GM15510 (cell line): Measurements from ENCODE around the gene PABPN1L.

Experiments
- POLR2A ChIP-seq: IDR thresholded peaks from 3 replicates; pipeline ENCODE4 v1.6.1; 2011; ENCODE audit warnings: borderline replicate concordance; ENCODE audit not compliant: insufficient read length; ENCODE audit errors: extremely low read depth

The PABPN1L gene

DNA sequence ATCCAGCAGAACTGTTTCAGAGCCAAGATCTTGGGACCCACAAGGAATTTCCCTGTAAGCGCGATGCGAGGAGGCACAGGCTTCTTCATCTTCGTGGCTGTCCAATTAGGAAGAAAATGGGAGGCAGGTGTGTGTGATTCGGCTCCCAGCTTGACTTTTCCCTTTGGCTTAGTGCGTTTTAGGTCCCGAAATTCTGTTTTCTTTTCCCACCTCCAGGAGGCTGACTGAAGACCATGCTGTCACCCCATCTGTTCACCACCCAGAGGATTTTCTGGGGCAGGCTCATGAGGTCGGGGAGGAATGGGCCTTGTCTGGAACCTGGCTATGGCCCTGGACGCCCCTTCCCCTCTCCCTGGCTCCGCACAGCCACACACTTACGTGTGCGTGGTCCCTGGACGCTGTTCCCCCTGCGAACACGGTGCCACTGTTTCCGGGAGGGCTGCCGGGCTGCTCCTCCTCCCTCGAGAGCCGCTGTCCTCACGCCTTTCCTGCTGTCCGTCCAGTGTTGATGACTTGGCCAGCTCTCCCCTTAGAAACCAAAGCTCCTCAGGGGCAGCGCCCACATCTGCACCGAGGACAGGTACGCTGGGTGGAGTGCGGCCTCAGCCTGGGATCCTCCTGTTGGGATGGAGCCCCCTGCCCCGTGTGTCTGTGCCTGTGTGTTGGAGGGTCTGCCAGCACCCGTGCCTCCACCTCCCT lies 2.7 kb upstream of the PABPN1L start:
- TF ChIP-seq POLR2A: no peak

DNA sequence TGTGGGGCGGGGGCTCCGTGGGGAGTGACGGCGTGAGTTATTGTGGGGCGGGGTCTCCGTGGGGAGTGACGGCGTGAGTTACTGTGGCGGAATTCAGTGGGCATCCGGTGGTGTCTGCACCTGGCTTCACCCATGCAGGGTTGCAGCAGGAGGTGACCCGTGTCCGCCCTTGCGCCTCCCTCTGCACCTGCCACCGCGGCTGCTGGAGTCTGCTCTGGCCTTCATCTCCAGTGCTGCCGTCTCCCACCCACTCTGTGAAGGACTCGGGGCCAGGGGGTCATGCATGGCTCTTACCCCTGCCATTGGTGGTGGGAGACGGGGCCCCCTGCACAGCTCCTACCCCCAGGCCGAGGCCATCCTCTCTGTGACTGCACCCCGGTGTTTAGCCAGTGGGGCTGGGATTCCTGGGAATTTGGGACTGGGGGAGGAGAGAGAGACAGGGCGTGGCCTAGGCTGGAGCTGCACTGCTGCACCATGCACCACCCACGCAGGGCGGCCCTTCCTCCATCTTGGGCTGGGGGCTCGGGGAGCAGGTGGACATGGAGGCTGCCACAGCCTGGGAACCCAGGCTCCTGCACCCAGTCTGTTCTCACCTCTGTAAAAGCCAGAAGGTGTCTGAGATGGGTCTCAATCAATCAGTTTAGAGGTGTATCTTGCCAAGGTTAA lies 1.3 kb upstream of the PABPN1L start:
- no peak for TF ChIP-seq POLR2A

DNA sequence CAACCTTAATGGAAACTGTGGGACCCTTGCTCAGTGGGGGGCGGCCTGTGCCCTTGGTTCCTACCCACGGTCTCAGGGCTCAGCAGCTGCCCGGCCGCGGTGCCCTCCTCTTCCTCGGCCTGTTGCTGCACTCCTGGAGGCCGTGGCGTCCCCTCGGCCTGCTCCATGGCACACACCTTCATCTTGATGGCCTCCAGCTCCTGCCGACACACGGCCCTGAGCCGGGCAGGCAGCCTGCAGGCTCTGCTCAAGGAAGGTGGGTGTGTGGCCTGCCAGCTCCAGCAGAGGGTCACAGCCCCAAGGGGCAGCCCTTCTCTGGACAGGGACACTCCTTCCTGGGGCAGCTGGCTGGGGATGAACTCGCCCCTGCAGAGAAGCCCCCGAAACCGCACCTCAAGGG lies 718 bp downstream of the PABPN1L start:
- no peak for TF ChIP-seq POLR2A

DNA sequence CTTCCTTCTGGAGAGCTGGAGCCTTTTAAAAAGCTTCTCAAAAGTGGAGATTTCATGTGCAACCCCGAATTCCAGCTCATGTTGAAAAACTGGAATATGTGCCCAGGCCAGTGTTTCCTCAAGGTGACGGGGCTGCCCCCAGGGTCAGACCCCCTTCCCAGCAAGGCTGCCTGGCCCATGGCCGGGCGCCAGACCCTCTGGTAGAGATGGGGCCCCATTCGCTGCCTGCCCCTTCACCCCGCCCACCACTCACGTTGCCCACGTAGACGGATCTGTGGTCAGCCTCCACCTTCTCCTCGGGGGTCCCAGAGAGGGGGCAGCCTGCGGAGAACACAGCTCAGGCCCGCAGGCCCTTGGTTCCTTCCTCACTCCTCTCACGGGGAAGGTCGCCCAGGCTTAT lies 1.1 kb downstream of the PABPN1L start:
- no peak for TF ChIP-seq POLR2A

DNA sequence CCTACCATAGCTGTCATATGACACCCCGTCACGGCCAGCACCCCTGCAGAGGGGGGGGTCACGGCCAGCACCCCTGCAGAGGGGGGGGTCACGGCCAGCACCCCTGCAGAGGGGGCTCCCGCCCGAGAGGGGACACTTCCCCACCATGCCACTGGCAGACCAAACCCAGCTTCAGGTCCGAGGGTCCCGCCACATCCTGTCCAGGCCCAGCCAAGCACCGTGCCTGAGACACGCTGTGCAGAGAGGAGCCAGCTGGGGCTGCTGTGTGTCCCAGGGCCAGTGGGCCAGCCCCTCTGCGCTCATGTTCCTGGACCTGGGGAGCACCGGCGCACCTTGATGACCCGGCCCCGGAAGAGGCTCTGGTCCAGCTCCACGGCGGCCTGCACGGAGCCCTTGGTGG lies 1.9 kb downstream of the PABPN1L start:
- no peak for TF ChIP-seq POLR2A

DNA sequence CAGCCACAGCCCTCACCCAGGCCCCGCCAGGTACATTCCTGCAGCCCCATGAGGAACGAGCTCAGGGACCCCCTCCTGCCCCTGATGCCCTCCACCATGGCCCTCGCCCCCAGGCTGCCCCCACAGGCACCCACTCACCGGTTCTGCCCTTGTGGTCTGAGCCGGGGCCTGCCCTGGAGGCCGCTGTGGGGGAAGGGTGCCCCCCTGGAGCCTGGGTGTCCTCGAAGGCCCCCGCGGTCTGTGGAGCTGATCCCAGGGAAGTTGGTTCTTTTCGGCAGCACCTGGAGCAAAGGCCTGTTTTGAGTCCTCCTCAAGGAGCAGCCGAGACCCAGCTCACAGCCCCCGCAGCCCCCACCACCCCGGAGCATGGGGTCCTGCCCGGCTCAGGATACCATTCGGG lies 2.4 kb downstream of the PABPN1L start:
- TF ChIP-seq POLR2A: no peak

DNA sequence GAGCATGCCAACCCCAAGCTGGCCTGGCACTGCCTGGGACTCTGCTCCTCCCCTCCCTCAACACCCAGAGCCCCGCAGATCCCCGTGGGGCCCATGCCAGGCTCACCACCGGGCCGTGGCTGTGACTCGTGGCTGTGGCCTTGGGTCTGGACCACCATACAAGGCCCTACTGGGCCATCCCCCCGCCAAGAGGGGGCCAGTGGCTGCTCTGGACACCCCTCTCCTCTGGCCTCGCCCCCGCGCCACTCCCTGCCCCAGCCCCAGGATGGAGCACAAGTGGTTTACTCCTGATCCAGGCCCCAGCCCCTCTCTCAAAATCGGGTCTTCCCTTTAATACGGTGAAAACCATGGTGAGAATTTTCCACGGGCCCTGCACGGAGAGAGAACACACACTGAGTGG lies 3.0 kb downstream of the PABPN1L start:
- TF ChIP-seq POLR2A: no peak

DNA sequence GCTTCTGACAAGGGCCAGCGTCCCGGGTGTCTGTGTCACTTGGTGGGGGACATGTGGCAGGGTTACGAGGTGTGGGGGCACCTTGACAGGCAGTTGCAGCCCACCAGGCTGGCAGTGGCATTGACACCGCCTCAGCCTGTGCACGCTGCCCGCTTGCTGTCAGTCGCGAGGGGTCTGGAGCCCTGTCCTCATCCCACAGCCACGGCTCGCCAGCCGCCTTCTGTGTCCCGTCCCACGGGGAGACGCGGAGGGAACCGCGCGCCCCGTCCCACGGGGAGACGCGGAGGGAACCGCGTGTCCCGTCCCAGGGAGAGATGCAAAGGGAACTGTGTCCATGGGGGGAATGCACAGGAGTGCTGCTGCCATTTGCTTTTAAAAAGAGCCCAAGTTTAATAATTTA lies 3.5 kb downstream of the PABPN1L start:
- no peak for TF ChIP-seq POLR2A

DNA sequence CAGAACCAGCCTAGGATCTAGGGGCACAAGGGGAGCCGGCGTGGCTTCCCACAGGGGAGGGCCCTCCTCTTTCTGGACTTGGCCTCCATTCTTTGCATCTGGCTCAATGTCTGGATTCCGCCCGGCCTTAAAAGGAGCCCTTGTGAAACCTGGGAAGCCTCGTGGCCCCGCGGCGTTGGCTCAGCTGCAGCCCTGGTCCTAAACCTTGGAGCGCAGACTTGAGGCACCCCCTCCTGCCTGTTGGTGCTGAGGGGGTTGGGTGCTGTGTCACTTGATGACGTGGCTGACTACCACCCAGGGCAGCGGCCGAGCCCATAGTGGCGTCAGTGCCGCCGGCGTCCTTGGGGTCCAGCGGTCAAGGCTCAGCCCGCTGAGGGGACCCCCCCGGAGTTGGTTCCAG lies 5.1 kb downstream of the PABPN1L start:
- TF ChIP-seq POLR2A: no peak

DNA sequence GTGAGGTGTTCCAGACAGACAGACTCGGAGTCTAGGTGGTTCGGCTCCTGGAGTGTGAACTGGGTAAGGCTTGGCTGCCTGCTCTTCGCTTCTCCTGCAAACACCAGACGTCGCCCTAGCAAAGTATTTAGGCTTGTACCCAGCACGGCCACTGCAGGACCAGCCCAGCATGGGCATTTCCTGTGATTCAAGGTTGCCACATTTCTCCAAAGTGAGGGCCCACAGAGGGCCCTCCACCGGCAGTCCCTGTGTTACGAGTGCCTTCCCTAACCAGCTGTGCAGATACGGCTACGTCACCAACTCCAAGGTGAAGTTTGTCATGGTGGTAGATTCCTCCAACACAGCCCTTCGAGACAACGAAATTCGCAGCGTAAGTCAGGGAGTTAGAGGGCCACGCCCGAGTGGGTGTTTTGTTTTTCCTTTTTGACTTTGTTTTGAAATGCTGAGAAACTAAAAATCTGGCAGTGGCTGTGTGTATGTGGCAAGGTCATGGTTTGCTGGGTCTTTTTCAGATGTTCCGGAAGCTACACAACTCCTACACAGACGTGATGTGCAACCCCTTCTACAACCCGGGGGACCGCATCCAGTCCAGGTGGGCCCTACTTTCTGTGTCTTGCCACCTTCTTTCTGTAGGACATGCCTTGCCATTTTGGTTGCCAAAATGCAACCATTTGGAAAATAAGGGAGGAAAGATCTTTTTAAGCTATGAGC lies 6.9 kb downstream of the PABPN1L start:
- no peak for TF ChIP-seq POLR2A

DNA sequence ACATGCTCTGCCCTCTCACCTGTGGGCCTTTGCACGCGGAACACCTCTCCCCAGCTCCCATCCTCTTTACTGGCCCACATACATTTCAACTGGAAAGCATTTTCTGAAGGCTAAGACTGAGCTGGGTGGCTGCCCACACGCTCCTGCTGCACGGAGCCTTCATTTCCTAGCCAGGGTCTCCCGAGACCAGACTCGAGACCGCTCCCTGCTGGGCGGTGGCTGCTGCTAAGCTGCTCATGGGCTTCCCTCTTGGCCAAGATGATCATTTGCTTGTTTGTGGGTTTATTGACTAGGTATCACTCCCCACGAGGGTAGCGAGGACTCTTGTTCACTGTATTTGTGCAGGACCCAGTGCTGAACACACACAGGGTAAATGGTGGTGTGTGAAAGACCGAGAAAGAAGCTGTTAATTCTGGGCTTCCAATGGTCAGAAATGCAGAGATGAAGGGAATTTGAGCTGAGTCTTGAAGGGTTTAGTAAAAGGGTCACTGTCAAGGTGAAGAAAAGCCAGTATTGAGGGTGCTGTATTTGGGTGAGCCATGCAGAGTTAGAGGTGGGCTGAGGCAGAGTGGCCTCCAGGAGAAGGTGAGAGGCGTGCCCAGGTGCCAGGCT lies 8.6 kb downstream of the PABPN1L start:
- TF ChIP-seq POLR2A: no peak

DNA sequence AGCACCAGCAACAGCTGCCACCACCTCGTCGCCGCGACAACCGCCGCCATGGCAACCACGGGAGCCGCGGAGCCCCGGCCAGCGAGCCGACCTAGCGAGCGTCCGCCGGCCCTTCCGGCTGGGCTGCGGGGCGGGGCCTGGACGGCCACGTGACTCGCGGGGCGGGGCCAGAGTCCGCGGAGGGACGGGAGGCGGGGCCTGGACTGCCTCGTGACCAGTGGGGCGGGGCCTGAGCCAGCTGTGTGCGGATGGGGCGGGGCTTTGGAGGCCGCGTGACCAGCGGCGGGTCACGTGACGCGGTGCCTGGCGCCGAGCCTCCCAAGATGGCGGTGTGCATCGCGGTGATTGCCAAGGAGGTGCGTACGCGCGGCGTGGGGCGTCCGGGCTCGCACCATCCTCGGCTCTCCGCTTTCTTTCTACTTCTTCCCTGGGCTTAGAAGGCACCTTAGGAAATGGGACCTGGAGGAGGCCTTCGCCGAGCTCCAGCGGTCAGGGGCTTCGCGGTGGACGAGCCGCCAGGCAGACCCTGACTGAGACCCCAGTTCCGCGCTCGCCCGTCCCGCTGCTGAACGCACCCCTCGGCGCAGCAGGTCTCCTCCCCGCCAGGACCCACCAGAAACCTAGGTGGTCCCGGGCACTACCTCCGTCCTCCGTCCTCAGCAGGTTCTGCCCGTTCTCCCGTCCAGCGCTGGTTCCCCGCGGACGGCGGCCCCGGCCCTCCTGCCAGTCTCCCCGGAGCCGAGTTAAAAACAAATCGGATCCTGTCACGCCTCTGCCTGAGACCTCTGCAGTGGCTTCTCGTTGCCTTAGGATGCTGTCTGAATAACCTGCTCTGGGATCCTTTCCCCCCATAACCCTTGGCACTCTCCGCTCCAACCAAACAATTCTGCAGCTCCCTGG lies 9.4 kb downstream of the PABPN1L start, which contains the start of the genes GALNS and TRAPPC2L:
Gene GALNS (minus strand): TSS at position 120 of the 900 bp plus-strand sequence. CDS start 70 bp downstream, at position 50.
Gene TRAPPC2L (plus strand): TSS at position 300 of the 900 bp plus-strand sequence. CDS start 24 bp downstream, at position 324.
- peak; percentile 90 for TF ChIP-seq POLR2A

DNA sequence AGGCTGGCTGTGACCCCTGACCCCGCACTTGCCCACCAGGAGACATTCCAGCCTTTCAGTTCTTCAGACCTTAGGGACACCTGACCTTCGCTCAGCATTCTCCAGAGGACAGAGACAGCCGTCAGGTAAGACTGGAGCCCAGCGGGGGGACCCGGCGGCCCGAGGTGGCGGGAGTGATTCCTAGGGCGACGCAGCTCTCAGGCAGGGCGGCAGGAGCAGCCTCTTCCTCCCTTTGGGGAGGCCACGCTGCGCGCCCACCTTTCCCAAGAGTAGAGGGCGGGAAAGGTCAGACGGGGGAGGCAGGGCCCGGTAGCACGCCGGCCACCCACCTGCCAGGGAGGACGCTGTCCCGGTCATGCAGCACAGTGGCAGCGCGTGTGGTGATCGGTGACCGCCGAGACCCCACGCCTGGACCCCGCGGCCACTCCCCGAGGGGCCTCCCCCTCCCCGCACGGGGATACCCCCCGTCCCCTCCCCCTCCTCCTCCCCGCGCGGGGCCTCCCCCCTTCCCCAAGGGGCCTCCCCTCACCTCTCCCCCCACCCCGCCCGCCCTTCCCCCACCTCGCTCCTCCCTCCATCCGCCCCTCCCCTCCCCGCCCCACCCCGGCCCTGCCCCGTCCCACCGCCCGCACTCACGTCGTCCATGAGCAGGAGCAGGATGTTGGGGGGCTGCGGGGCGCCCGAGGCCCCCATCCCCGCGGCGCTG lies 10.2 kb downstream of the PABPN1L start:
- TF ChIP-seq POLR2A: no peak
